HepG2 (cell line): ENCODE results near the gene GPR152. TPM values are rescaled to one million over a fixed set of nuclear protein-coding genes. Genes with fewer than 3 reads are reported as not detected.

Source experiments
- ATAC-seq: fragments of 200-7000 bp; cut with Tn5 transposase; 3 replicates; pipeline ENCODE4 v1.9.1; 2020; ENCODE audit warnings: mild to moderate bottlenecking, moderate library complexity
- BruUV-seq: library from RNA; stranded (reverse); fragments of 400-500 nt; replicated peaks from 2 replicates; lab custom pipeline; 2021; lab: Mats Ljungman, UMichigan
- CTCF ChIA-PET: fragments of 300-600 bp; formaldehyde crosslinking; extraction: SDS; loops from one replicate; lab custom pipeline; 2021; ENCODE audit warnings: low total read pairs, inconsistent platforms, low intra/inter-chr PET ratio; lab: Yijun Ruan, JAX
- POLR2A ChIA-PET: fragments of 350-600 bp; sonication (Branson Sonifier 250); formaldehyde crosslinking; loops from one replicate; lab custom pipeline; 2020; ENCODE audit warnings: antibody characterized with exemption, inconsistent platforms; lab: Yijun Ruan, JAX
- DNase-seq: peaks from one replicate; pipeline ENCODE4 v3.0.0-alpha.2; 2015; ENCODE audit warnings: low spot score
- FAIRE-seq: peaks from 3 replicates; lab custom pipeline; 2011; peaks lifted over from hg19 to GRCh38; lab: Jason Lieb, UNC
- H2AFZ ChIP-seq: one replicate; pipeline ENCODE4 v1.6.1; 2011; ENCODE audit warnings: low read length, inconsistent platforms
- H3K27ac ChIP-seq: fragments of 300-600 bp; 3 replicates; pipeline ENCODE4 v1.8.0; 2011; ENCODE audit warnings: mixed run types, mild to moderate bottlenecking, mixed read lengths, low read length, inconsistent platforms; ENCODE audit not compliant: insufficient read depth; ENCODE audit errors: extremely low read length
- H3K27me3 ChIP-seq, 2 experiments: fragments of 200-600 bp in 1 of 2; 2 replicates in 1 of 2; 3 replicates in 1 of 2; pipeline versions ENCODE4 v1.6.0 to v1.8.0; 2011; ENCODE audit warnings: low read length in 2 of 2, mild to moderate bottlenecking in 2 of 2, moderate library complexity in 2 of 2, inconsistent platforms in 1 of 2; ENCODE audit not compliant: insufficient read depth in 2 of 2, control insufficient read depth in 1 of 2
- H3K36me3 ChIP-seq, 2 experiments: fragments of 200-600 bp in 1 of 2; replicated peaks in 1 of 2; 2 replicates in 1 of 2; 3 replicates in 1 of 2; pipeline versions ENCODE4 v1.5.1 to v1.8.0; 2011; ENCODE audit warnings: low read length in 2 of 2, inconsistent platforms in 1 of 2; ENCODE audit not compliant: insufficient read depth in 2 of 2, control insufficient read depth in 1 of 2
- H3K4me1 ChIP-seq: 2 replicates; pipeline ENCODE4 v1.5.1; 2012; ENCODE audit warnings: low read length, inconsistent platforms; ENCODE audit not compliant: insufficient read depth
- H3K4me2 ChIP-seq: 2 replicates; pipeline ENCODE4 v1.6.0; 2011; ENCODE audit warnings: low read depth, low read length, inconsistent platforms
- H3K4me3 ChIP-seq, 3 experiments: fragments of 200-600 bp in 1 of 3; sonication (generic), shearing (Covaris generic) in 1 of 3; replicated peaks in 1 of 3; 2 replicates each; pipeline ENCODE4 v1.5.1; 2011 to 2016; ENCODE audit warnings: low read length in 3 of 3, inconsistent platforms in 2 of 3, low read depth in 2 of 3, mild to moderate bottlenecking in 2 of 3, control low read depth in 1 of 3, mixed read lengths in 1 of 3; ENCODE audit not compliant: insufficient read depth in 1 of 3
- H3K79me2 ChIP-seq: one replicate; pipeline ENCODE4 v1.6.1; 2011; ENCODE audit warnings: low read length, inconsistent platforms; ENCODE audit not compliant: insufficient read depth
- H3K9ac ChIP-seq: 2 replicates; pipeline ENCODE4 v1.6.0; 2011; ENCODE audit warnings: mild to moderate bottlenecking, low read depth, low read length, inconsistent platforms; ENCODE audit not compliant: insufficient read depth
- H3K9me3 ChIP-seq: 2 replicates; pipeline ENCODE4 v1.5.1; 2012; ENCODE audit warnings: mild to moderate bottlenecking, low read length
- H4K20me1 ChIP-seq: 2 replicates; pipeline ENCODE4 v1.6.0; 2011; ENCODE audit warnings: inconsistent platforms, mild to moderate bottlenecking, low read length, moderate library complexity; ENCODE audit not compliant: insufficient read depth
- ARID4A ChIP-seq: sonication (generic); formaldehyde crosslinking; IDR thresholded peaks from 2 replicates; pipeline ENCODE4 v1.5.0; 2020; ENCODE audit warnings: mild to moderate bottlenecking, missing genetic modification reagents, borderline replicate concordance
- ATF7 ChIP-seq, 2 experiments: fragments of 450-650 bp in 1 of 2; sonication (generic) in 1 of 2; formaldehyde crosslinking in 1 of 2; IDR thresholded peaks; 2 replicates each; pipeline versions ENCODE4 v1.4.0 to v1.6.1; 2016 to 2020; ENCODE audit warnings: antibody characterized with exemption in 1 of 2, mild to moderate bottlenecking in 1 of 2, missing genetic modification reagents in 1 of 2
- KLF13 ChIP-seq: sonication (generic); formaldehyde crosslinking; IDR thresholded peaks from 2 replicates; pipeline ENCODE4 v1.4.0; 2020; ENCODE audit warnings: mild to moderate bottlenecking, missing genetic modification reagents
- MXD4 ChIP-seq: IDR thresholded peaks from 2 replicates; pipeline ENCODE4 v1.6.1; 2016; ENCODE audit warnings: mild to moderate bottlenecking, missing biosample characterization, missing genetic modification reagents
- PHF21A ChIP-seq: sonication (generic); formaldehyde crosslinking; IDR thresholded peaks from 2 replicates; pipeline ENCODE4 v1.5.0; 2020; ENCODE audit warnings: mild to moderate bottlenecking, missing genetic modification reagents
- SP4 ChIP-seq: sonication (generic); formaldehyde crosslinking; IDR thresholded peaks from 2 replicates; pipeline ENCODE4 v1.8.1; 2023; ENCODE audit warnings: mild to moderate bottlenecking, missing genetic modification reagents
- ZNF274 ChIP-seq: sonication (generic); formaldehyde crosslinking; IDR thresholded peaks from 2 replicates; pipeline ENCODE4 v1.5.1; 2020; ENCODE audit warnings: mild to moderate bottlenecking, missing genetic modification reagents
- ZNF749 ChIP-seq: sonication (generic); formaldehyde crosslinking; IDR thresholded peaks from 2 replicates; pipeline ENCODE4 v1.8.0; 2022; ENCODE audit warnings: mild to moderate bottlenecking, missing genetic modification reagents, moderate library complexity, borderline replicate concordance
- WGBS: methylation state at CpG from one replicate; pipeline ENCODE4 v1.1.6; 2017; ENCODE audit warnings: low lambda C conversion rate; 5-methylcytosine and 5-hydroxymethylcytosine counted together
- in situ Hi-C: cut with HindIII; loops from 2 replicates; pipeline ENCODE4 v1.10.0; 2017; ENCODE audit warnings: low pct_unique_long_range_greater_than_20kb; ENCODE audit not compliant: extremely low pct_ligation_motif_present
- intact Hi-C: fragments of 100-400 bp; cut with micrococcal nuclease; formaldehyde crosslinking; loops from one replicate; pipeline ENCODE4 v1.10.0; 2022; ENCODE audit not compliant: unreplicated experiment
- polyA plus RNA-seq, 8 experiments: library from polyadenylated mRNA; depleted of rRNA in 3 of 8; stranded (reverse) in 7 of 8; unstranded in 1 of 8; fragments of >200 nt; fragmentation: Illumina TruSeq in 4 of 8; extraction: Trizol in 4 of 8; gene quantifications; 2 replicates each; pipeline versions ENCODE4 v1.2.1 to v1.2.3, GENCODE V29; 2011 to 2016; ENCODE audit warnings: low read depth in 4 of 8, missing spikeins in 1 of 8, mixed read lengths in 1 of 8; ENCODE audit not compliant: insufficient read depth in 1 of 8
- total RNA-seq, 5 experiments: library from RNA; depleted of rRNA; stranded (reverse); fragments of >200 nt; fragmentation: Illumina TruSeq; extraction: Trizol; gene quantifications; 2 replicates each; pipeline ENCODE4 v1.2.3, GENCODE V29; 2016; ENCODE audit warnings: low read depth in 1 of 5
- TF ChIP-seq, protein P1 (sequence below): sonication (generic); formaldehyde crosslinking; IDR thresholded peaks from 2 replicates; pipeline ENCODE4 v1.5.0; 2020; ENCODE audit warnings: missing genetic modification reagents
- TF ChIP-seq, protein P2 (sequence below), 2 experiments: sonication (generic) in 1 of 2; formaldehyde crosslinking in 1 of 2; IDR thresholded peaks; 2 replicates each; pipeline versions ENCODE4 v1.4.0 to v1.6.1; 2016 to 2020; ENCODE audit warnings: borderline replicate concordance in 1 of 2, low read depth in 1 of 2, mild to moderate bottlenecking in 1 of 2, missing genetic modification reagents in 1 of 2

The GPR152 gene
- total and polyA plus RNA-seq, 2 of the 13 experiments (the other 11 are each of a cell fraction or from before 2014, with no cell fraction given) = not detected

GRCh38 chr11:67428052-67429001 is 24.2 kb downstream of the GPR152 start, which contains the start of gene RPS6KB2:
Gene RPS6KB2 (plus strand): TSS chr11:67428494. CDS start chr11:67428546, 52 bp downstream.
- Histone ChIP-seq H4K20me1 (no peaks in the 10 kb centered on the region), H3K9ac (peak within 1 kb of the TSS; percentile 97), H2AFZ (peak within 1 kb of the TSS; percentile 71), H3K4me2 (peak within 1 kb of the TSS; percentile 93), H3K4me1 (peaks cover 36% of the 10 kb centered on the region), H3K27me3 (no peaks in the 10 kb centered on the region; a peak in 1 of 5 replicates), H3K79me2 (peaks cover 13% of the 10 kb centered on the region), H3K27ac (peak within 1 kb of the TSS; percentile 85), H3K36me3 (peaks cover 11 to 14% of the 10 kb centered on the region in 2 experiments; a peak in 4 of 5 replicates), H3K9me3 (no peaks in the 10 kb centered on the region), H3K4me3 (peak within 1 kb of the TSS; percentile 84 to 98 (median 90))
- WGBS = under 1% methylated on average over 33 of the region's 68 CpGs
- DNase-seq (peak; percentile 93), FAIRE-seq (peak; percentile 86), ATAC-seq (peak; percentile 81)
- BruUV-seq = no TSS peak
- in situ Hi-C loops = loop anchor here (5.0 kb wide), 1 partner anchor 34 kb away; no protein-coding TSS in a partner anchor
- ChIA-PET CTCF (no interaction called here), POLR2A (interaction anchor here (0.9 to 3.0 kb wide), 12 partner anchors 9 to 75 kb away, joined by 3 to 12 read pairs (median 5); partner anchors contain the start of genes CORO1B, POLD4, PPP1CA and PTPRCAP)
- intact Hi-C loops = loop anchor here (2.0 kb wide), 1 partner anchor 14 kb away; the partner anchor contains the start of gene CORO1B
- TF ChIP-seq, protein P1, sequence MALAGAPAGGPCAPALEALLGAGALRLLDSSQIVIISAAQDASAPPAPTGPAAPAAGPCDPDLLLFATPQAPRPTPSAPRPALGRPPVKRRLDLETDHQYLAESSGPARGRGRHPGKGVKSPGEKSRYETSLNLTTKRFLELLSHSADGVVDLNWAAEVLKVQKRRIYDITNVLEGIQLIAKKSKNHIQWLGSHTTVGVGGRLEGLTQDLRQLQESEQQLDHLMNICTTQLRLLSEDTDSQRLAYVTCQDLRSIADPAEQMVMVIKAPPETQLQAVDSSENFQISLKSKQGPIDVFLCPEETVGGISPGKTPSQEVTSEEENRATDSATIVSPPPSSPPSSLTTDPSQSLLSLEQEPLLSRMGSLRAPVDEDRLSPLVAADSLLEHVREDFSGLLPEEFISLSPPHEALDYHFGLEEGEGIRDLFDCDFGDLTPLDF (CRISPR knock-in tag) = peak; percentile 78
- TF ChIP-seq MXD4 (CRISPR knock-in tag) (peak; percentile 84), KLF13 (CRISPR knock-in tag) (peak; percentile 24; the same call in 1 of the 2 replicates), ARID4A (peak; percentile 95), ZNF274 (no peak), SP4 (peak; percentile 89), ZNF749 (CRISPR knock-in tag) (peak; percentile 42; the same call in 1 of the 2 replicates), PHF21A (peak; percentile 76), ATF7 (IDR thresholded peaks at IDR 0.05) (peak; percentile 16; the same call in 1 of the 2 replicates), ATF7 (CRISPR knock-in tag; IDR thresholded peaks at IDR 0.05) (0 out of 2 replicates have a peak, but pooled peaks have one; percentile 64)
- TF ChIP-seq, protein P2, sequence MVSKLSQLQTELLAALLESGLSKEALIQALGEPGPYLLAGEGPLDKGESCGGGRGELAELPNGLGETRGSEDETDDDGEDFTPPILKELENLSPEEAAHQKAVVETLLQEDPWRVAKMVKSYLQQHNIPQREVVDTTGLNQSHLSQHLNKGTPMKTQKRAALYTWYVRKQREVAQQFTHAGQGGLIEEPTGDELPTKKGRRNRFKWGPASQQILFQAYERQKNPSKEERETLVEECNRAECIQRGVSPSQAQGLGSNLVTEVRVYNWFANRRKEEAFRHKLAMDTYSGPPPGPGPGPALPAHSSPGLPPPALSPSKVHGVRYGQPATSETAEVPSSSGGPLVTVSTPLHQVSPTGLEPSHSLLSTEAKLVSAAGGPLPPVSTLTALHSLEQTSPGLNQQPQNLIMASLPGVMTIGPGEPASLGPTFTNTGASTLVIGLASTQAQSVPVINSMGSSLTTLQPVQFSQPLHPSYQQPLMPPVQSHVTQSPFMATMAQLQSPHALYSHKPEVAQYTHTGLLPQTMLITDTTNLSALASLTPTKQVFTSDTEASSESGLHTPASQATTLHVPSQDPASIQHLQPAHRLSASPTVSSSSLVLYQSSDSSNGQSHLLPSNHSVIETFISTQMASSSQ (IDR thresholded peaks at IDR 0.05; ENCODE audit: low read depth) = 0 out of 2 replicates have a peak, but pooled peaks have one; percentile 14
- TF ChIP-seq, protein P2 (CRISPR knock-in tag; IDR thresholded peaks at IDR 0.05; ENCODE audit: borderline replicate concordance) = peak; percentile 70; the same call in 1 of the 2 replicates
